ENCODE results near the gene INPP5D.
"Not testable (repeated sequence)": the region's sequence is repeated elsewhere in the genome, so short reads cannot be mapped to it uniquely, and the experiment has no call there.

INPP5D gene

DNA sequence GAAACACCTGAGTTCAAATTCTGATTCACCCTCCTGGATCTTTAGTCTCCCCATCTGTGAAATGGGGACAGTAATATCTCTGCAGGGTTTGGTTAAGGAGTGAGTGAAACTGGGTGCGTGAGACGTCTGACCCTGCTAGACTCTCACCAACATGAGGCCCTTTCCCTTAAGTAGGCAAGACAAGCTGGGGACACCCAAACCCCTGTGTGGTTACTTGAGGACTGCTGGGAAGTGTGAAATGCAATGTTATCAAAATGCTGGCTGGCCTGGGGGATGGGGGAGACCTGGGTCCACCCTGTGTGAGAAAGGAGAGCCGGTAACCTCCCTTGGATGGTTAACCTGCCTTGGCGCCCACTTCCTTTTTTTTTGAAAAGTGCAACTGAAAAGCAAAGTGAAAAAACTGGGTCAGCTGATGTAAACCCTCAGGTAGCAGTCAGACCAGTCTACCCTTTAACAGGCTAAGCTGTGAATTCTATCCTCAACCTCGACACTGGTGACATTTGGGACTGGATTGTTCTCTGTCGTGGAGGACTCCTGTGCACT is 82.3 kb downstream of the INPP5D start:
- no peak for DNase-seq (ENCODE audit: low read depth in 2 of 2)

DNA sequence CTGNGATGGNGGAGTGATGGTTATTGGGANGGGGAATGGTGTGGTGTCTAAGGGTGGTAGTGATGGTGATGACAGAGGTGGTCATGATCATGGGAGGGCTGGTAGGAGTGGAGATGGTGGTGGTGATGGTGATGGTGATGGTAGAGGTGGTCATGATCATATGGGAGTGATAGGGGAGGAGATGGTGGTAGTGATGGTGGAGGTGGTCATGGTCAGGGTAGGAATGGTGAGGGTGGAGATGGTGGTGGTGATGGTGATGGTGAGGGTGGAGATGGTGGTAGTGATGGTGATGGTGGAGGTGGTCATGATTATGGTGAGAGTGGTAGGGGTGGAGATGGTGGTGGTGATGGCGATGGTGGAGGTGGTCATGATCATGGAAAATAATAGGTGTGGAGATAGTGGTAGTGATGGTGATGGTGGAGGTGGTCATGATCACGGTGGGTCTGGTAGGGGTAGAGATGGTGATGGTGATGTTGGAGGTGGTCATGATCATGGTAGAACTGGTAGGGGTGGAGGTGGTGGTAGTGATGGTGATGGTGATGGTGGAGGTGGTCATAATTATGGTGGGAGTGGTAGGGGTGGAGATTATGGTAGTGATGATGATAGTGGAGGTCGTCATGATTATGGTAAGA is 83.7 kb downstream of the INPP5D start:
- DNase-seq (ENCODE audit: low read depth in 2 of 2): no peak

DNA sequence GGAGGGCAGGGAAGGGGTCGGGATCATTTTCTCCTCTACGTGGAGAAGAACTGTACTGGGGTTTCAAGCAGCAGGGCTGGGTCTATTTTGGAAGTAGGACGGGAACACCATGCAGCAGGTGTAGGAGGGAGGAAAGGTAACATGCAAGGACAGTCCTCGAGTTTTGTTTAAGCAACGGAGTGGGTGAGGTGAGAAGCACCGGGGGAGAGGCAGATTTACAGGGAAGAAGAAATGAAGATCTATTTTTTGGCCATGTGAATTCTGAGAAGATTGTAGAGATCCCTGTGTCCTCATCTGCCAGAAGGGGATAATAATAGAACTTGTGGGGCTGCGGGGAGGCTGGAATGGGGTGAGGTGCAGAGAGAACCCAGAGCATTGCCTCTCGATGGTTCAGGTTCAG is 85.6 kb downstream of the INPP5D start:
- no peak for DNase-seq (ENCODE audit: low read depth in 2 of 2)

DNA sequence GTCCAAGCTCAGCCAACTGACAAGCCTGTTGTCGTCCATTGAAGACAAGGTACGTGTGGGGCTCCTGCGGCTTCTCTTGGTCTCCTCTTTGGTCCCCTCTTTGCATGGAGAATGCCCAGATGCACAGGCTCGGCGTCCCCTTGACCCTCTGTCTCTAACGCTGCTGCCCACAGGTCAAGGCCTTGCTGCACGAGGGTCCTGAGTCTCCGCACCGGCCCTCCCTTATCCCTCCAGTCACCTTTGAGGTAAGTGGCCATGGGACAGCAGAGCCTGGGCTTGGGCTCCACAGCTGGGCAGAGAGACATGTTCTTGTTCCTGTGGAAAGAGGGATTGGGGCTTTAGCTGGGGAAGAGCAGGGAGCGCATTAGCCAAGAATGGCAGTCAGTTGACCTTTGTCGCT is 86.1 kb downstream of the INPP5D start:
- no peak for DNase-seq (ENCODE audit: low read depth in 2 of 2)

GRCh38 chr2:233147136-233147828 is 87.1 kb downstream of the INPP5D start:
- no peak for DNase-seq (ENCODE audit: low read depth in 2 of 2)

DNA sequence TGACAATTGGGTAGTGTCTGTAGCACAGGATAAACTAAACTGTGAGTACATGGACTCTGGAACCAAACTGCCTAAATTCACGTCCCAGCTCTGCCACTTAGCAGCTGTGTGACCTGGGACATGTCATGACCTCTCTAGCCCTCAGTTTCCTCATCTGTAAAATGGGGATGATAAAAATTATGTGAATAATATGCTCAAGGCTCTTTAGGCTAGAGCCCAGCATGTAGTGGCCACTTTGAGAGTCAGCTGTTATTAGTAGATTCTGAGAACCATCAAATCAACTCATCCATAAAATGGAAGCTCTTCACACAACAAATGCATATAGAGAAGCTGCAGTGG is 87.7 kb downstream of the INPP5D start:
- no peak for DNase-seq (ENCODE audit: low read depth in 2 of 2)

GRCh38 chr2:233148354-233148753 is 88.2 kb downstream of the INPP5D start:
- DNase-seq (ENCODE audit: low read depth in 2 of 2): no peak

DNA sequence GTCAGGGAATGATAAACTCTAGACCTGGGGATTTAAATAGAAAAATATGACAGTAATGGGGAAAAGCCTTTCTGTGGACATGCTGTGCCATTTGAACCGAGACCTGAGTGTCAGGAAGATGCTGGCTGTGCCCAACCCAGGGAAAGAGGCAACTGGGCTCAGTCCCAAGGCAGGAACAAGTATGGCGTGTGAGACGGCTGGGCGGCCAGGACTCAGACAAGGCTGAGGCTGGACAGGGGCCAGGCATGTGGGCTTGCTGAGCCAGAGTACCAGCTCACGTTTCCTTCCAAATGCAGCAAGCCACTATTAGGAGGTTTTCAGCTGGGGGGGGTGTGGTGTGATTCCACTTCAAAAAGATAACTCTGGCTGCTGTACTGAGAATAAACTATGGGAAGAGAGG is 92.4 kb downstream of the INPP5D start:
- no peak for DNase-seq (ENCODE audit: low read depth in 2 of 2)

GRCh38 chr2:233153146-233153798 is 93.1 kb downstream of the INPP5D start:
- no peak for DNase-seq (ENCODE audit: low read depth in 2 of 2)

GRCh38 chr2:233156001-233156400 is 95.9 kb downstream of the INPP5D start:
- no peak for DNase-seq (ENCODE audit: low read depth in 2 of 2)

GRCh38 chr2:233156461-233156860 is 96.3 kb downstream of the INPP5D start:
- not testable (repeated sequence) for DNase-seq (ENCODE audit: low read depth in 2 of 2)

- no peak for DNase-seq (ENCODE audit: low read depth in 2 of 2)
Measured at GRCh38 chr2:233161730-233162129, 101.6 kb downstream of the INPP5D start.

DNA sequence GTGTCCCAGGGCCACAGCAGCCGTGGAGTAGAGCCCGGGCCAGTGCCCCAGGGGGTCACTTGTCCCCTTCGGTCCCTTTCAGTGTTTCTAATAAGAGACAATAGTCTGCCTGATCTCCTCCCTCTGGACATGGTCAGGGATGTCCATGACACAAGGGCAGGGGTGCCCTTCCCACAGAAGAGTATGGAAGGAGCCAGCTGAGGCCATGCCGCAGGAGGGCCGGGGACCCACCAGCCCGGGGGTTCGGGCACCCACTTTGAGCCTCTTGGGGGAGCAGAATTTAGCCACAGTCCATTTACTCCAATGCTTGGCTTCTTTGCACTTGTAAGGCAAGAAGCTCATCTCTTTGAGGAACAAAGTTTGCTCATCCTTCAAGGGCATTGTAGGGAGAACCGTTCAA is 102.6 kb downstream of the INPP5D start:
- DNase-seq (ENCODE audit: low read depth in 2 of 2): no peak

DNA sequence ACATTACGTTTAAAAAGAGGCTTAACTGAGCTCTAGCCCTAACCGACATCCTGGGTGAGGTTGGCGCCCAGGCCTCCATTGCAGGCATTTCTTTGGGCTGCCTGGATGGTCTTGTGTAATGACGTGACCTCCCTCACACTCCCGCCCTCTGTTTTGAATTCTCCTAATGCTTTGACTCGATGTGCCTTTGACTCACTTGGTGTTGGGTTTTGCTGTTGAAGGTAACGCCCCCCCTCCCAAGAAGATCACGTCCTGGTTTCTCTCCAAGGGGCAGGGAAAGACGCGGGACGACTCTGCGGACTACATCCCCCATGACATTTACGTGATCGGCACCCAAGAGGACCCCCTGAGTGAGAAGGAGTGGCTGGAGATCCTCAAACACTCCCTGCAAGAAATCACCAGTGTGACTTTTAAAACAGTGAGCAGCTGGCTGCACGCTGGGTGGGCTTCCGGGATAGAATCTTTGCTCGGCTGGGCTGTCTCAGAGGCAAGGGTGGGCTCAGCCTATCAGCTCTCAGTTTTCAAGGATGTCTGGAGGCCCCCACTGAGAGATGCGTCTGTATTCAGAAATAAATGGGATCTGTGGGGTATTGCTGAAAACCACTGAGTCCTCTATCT is 103.5 kb downstream of the INPP5D start:
- no peak for DNase-seq (ENCODE audit: low read depth in 2 of 2)

- no peak for DNase-seq (ENCODE audit: low read depth in 2 of 2)
Measured at GRCh38 chr2:233164128-233164635, 104.0 kb downstream of the INPP5D start.

- no peak for DNase-seq (ENCODE audit: low read depth in 2 of 2)
Measured at GRCh38 chr2:233164967-233165366, 104.8 kb downstream of the INPP5D start.

DNA sequence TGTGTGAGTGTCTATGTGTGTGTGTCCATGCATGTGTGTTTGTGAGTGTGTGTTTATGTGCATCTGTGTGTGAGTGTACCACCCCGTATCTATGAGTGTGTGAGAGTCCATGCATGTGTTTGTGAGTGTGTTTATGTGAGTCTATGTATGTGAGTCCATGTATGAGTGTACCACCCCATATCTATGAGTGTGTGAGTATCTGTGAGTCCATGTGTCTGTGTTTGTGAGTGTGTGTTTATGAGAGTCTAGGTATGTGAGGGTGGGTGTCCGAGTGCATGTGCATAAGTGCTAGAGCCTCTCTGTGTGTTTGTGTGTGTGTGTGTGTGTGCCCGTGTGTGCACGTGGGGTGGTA is 105.4 kb downstream of the INPP5D start:
- DNase-seq (ENCODE audit: low read depth in 2 of 2): no peak

GRCh38 chr2:233165895-233166661 is 105.9 kb downstream of the INPP5D start:
- peak in 1 of 2 donors; percentile 13 for DNase-seq (ENCODE audit: low read depth in 2 of 2)

DNA sequence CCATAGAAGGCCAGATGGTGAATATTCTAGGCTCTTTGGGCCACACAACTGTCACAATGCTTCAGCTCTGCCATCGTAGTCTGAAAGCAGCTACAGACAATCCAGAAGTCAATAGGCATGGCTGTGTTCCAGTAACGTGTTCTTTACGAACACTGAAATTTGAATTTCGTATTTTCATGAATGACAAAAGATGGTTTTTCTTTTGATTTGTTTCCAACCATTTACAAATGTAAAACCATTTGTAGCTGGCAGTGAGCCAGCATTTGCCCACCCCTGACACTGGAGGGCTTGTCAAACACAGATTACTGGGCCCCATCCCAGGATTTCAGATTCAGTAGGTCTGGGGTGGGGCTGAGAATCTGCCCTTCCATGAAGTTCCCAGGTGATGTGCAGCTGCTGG is 108.3 kb downstream of the INPP5D start:
- no peak for DNase-seq (ENCODE audit: low read depth in 2 of 2)

- DNase-seq (ENCODE audit: low read depth in 2 of 2): no peak
Measured at GRCh38 chr2:233168919-233169318, 108.8 kb downstream of the INPP5D start.

GRCh38 chr2:233171344-233171743 is 111.2 kb downstream of the INPP5D start:
- DNase-seq (ENCODE audit: low read depth in 2 of 2): no peak

DNA sequence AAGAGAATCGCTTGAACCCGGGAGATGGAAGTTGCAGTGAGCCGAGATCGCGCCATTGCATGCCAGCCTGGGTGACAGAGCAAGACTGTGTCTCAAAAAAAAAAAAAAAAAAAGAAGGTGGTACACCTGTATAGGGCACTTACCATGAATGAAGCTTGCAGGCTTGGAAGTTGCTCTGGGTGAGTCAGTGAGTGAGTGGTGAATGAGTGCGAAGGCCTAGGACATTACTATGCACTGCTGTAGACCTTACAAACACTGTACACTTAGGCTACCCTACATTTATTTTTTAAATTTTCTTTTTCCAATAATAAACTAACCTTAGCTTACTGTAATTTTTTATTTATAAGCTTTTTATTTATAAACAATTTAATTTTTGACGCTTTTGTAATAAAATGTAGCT is 113.0 kb downstream of the INPP5D start:
- no peak for DNase-seq (ENCODE audit: low read depth in 2 of 2)

All from stimulated activated CD8-positive, alpha-beta memory T cell treated with anti-CD3 and anti-CD28 coated beads, Interleukin-2, amount 100 ng/mL, for 48 hours (primary cell).